RWPE1 (cell line): ENCODE measurements around the gene CAPN5.

ENCODE experiments used
- CTCF ChIA-PET: fragments of 350-600 bp; sonication (Branson Sonifier 250); formaldehyde crosslinking; extraction: SDS; loops from one replicate; lab custom pipeline; 2021; lab: Yijun Ruan, JAX
- POLR2A ChIA-PET: fragments of 400-600 bp; formaldehyde crosslinking; extraction: SDS; loops from one replicate; lab custom pipeline; 2020; ENCODE audit warnings: antibody characterized with exemption; ENCODE audit not compliant: low non-redundant PET; lab: Yijun Ruan, JAX
- DNase-seq: peaks from one replicate; pipeline ENCODE4 v3.0.0; 2012; ENCODE audit warnings: low spot score
- H3K27ac ChIP-seq: fragments of 450-650 bp; 2 replicates; pipeline ENCODE4 v1.5.1; 2017
- CTCF ChIP-seq: fragments of 450-650 bp; conservative IDR thresholded peaks from 2 replicates; pipeline ENCODE4 v1.5.1; 2017; ENCODE audit warnings: low read depth, mild to moderate bottlenecking

CAPN5 gene

DNA sequence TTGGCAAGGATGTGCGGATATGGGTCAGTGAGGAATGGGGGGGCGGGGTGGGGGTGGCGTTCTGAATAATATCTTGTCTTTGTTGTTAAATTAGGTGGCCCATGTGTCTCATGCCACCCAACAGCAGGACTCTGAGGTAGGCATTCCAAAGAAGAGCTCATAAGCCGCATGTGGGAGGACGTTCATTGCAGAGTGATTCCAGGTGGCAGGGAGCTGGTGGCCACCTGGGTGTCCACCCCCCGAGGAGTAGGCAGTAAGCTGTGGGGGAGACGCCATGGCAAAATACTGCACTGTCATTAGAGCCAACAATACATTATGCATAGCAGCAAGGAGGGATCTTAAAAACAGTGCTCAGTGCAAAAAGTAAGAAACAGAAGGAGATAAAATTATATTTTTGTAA lies 14.3 kb upstream of the CAPN5 start:
- DNase-seq: no peak
- no peak for TF ChIP-seq CTCF
- ChIA-PET POLR2A (no interaction called here), CTCF (interaction anchor here (0.6 to 0.7 kb wide), 2 partner anchors 62 to 264 kb away, joined by 3 to 6 read pairs; no protein-coding TSS in a partner anchor)
- no peak overlapping the region for H3K27ac ChIP-seq

GRCh38 chr11:77053217-77054015 lies 13.4 kb upstream of the CAPN5 start:
- H3K27ac ChIP-seq: no peak overlapping the region
- TF ChIP-seq CTCF: no peak
- DNase-seq: no peak
- ChIA-PET CTCF (interaction anchor here (0.6 kb wide), 1 partner anchor 61 kb away, joined by 3 read pairs; no protein-coding TSS in a partner anchor), POLR2A (no interaction called here)

DNA sequence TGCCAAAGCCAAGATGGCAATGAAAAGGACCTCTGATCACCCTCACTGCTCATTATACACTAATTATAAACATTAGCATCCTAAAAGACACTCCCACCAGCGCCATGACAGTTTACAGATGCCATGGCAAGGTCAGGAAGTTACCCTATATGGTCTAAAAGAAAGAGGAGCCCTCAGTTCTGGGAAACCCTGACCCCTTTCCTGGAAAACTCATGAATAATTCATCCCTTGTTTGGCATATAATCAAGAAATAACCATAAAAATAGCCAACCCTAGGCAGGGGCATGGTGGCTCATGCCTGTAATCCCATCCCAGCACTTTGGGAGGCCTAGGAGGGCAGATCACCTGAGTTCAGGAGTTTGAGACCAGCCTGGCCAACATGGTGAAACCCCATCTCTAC lies 12.7 kb upstream of the CAPN5 start:
- H3K27ac ChIP-seq: no peak overlapping the region
- POLR2A ChIA-PET: no interaction called here
- no peak for TF ChIP-seq CTCF
- no peak for DNase-seq
- CTCF ChIA-PET: interaction anchor here (1.0 kb wide), 1 partner anchor 73 kb away, joined by 3 read pairs; no protein-coding TSS in a partner anchor

GRCh38 chr11:77055101-77055561 lies 11.6 kb upstream of the CAPN5 start:
- H3K27ac ChIP-seq: no peak overlapping the region
- ChIA-PET CTCF (interaction anchor here (0.7 to 1.0 kb wide), 2 partner anchors 12 to 72 kb away, joined by 3 read pairs; no protein-coding TSS in a partner anchor), POLR2A (no interaction called here)
- no peak for DNase-seq
- TF ChIP-seq CTCF: no peak

DNA sequence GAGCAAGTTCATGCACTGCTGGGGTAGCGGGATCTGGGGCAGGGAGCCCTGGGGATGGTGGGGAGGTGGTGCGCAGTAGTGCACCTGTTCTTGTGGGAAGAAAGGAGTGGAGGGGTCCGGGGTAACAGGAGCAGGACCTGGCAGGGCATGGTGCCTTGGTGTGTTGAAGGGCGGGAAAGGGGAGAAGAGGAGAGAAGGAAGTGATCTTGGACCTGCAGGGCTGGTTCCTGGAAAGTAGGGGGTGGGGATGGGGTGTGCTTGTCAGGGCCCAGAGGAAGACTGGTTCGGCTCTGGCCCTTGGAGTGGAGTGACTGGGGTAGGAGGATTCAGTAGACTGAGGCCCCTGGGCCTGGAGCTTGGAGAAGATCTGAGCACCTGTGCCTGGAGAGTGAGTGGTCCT lies 10.9 kb upstream of the CAPN5 start:
- no peak for DNase-seq
- CTCF ChIA-PET: interaction anchor here (0.7 kb wide), 1 partner anchor 13 kb away, joined by 3 read pairs; no protein-coding TSS in a partner anchor
- no peak overlapping the region for H3K27ac ChIP-seq
- POLR2A ChIA-PET: no interaction called here
- TF ChIP-seq CTCF: no peak

- no peak for TF ChIP-seq CTCF
- ChIA-PET CTCF (no interaction called here), POLR2A (no interaction called here)
- no peak for DNase-seq
- no peak overlapping the region for H3K27ac ChIP-seq
Measured at GRCh38 chr11:77056814-77057402, 9.9 kb upstream of the CAPN5 start.
